DOHH2 (cell line): ENCODE data around the gene UBE2I.

ENCODE experiments used
- H3F3A ChIP-seq: fragments of 200-600 bp; sonication (generic), shearing (Covaris generic); 2 replicates; pipeline ENCODE4 v1.6.0; 2016; ENCODE audit warnings: antibody characterized with exemption, mild to moderate bottlenecking; ENCODE audit not compliant: control insufficient read depth, insufficient read depth
- H3K27ac ChIP-seq: fragments of 200-600 bp; sonication (generic); 2 replicates; pipeline ENCODE4 v1.5.1; 2014; ENCODE audit warnings: low read depth, mild to moderate bottlenecking, low read length, moderate library complexity
- H3K27me3 ChIP-seq: fragments of 200-600 bp; sonication (generic); 2 replicates; pipeline ENCODE4 v1.6.1; 2014; ENCODE audit warnings: mild to moderate bottlenecking, low read length, mixed read lengths; ENCODE audit not compliant: control insufficient read depth
- H3K36me3 ChIP-seq: fragments of 200-600 bp; sonication (generic); 2 replicates; pipeline ENCODE4 v1.6.1; 2014; ENCODE audit warnings: mild to moderate bottlenecking, low read length, moderate library complexity, mixed read lengths; ENCODE audit not compliant: control insufficient read depth
- H3K4me1 ChIP-seq: fragments of 200-600 bp; sonication (generic); 2 replicates; pipeline ENCODE4 v1.6.1; 2014; ENCODE audit warnings: mild to moderate bottlenecking, low read length, mixed read lengths; ENCODE audit not compliant: control insufficient read depth
- H3K4me2 ChIP-seq: fragments of 200-600 bp; sonication (generic); 2 replicates; pipeline ENCODE4 v1.6.0; 2014; ENCODE audit warnings: mild to moderate bottlenecking, low read length, moderate library complexity
- H3K4me3 ChIP-seq: fragments of 200-600 bp; sonication (generic); 2 replicates; pipeline ENCODE4 v1.5.1; 2014; ENCODE audit warnings: mild to moderate bottlenecking, low read length, mixed read lengths
- H3K79me2 ChIP-seq: fragments of 200-600 bp; sonication (generic); 2 replicates; pipeline ENCODE4 v1.6.1; 2014; ENCODE audit warnings: mild to moderate bottlenecking, low read length, mixed read lengths; ENCODE audit not compliant: control insufficient read depth
- H3K9me2 ChIP-seq: fragments of 200-600 bp; sonication (generic); replicated peaks from 2 replicates; pipeline ENCODE4 v1.6.1; 2014; ENCODE audit warnings: mild to moderate bottlenecking, low read length, mixed read lengths; ENCODE audit not compliant: control insufficient read depth
- H3K9me3 ChIP-seq: fragments of 200-600 bp; sonication (generic); 2 replicates; pipeline ENCODE4 v1.6.1; 2014; ENCODE audit warnings: antibody characterized with exemption, low read length, mixed read lengths; ENCODE audit not compliant: control insufficient read depth, insufficient read depth
- H4K20me1 ChIP-seq: fragments of 200-600 bp; sonication (generic); 2 replicates; pipeline ENCODE4 v1.6.0; 2014; ENCODE audit warnings: low read depth, mild to moderate bottlenecking, antibody characterized with exemption, low read length, moderate library complexity; ENCODE audit not compliant: control insufficient read depth, insufficient read depth
- CTCF ChIP-seq: fragments of 200-600 bp; sonication (generic); IDR thresholded peaks from one replicate; pipeline ENCODE4 v1.5.1; 2014; ENCODE audit warnings: antibody characterized with exemption, mild to moderate bottlenecking, low read depth, low read length; ENCODE audit not compliant: poor library complexity, severe bottlenecking
- EZH2phosphoT487 ChIP-seq: fragments of 200-600 bp; sonication (generic); IDR thresholded peaks from 2 replicates; pipeline ENCODE4 v1.6.1; 2017; ENCODE audit warnings: borderline replicate concordance, mild to moderate bottlenecking, antibody characterized with exemption, low read length, moderate library complexity, mixed read lengths

UBE2I gene

GRCh38 chr16:1275791-1276579 is 33.5 kb upstream of the UBE2I start:
- no peak overlapping the region for H3K4me3 ChIP-seq
- H3K4me1 ChIP-seq = peaks cover 21% of the 10 kb centered on the region
- peaks cover 6% of the 10 kb centered on the region; the same call in 1 of the 2 replicates for H4K20me1 ChIP-seq
- no peaks in the 10 kb centered on the region for H3K36me3 ChIP-seq
- no peaks in the 10 kb centered on the region for H3K9me3 ChIP-seq
- no peaks in the 10 kb centered on the region for H3K9me2 ChIP-seq
- peaks cover 9% of the 10 kb centered on the region; the same call in 1 of the 2 replicates for H3K27me3 ChIP-seq
- no peak for TF ChIP-seq EZH2phosphoT487
- no peaks in the 10 kb centered on the region for H3K79me2 ChIP-seq
- no peak overlapping the region for H3K27ac ChIP-seq
- H3F3A ChIP-seq = no peaks in the 10 kb centered on the region
- no peak overlapping the region for H3K4me2 ChIP-seq

- Histone ChIP-seq H3K79me2 (no peaks in the 10 kb centered on the region), H3K36me3 (no peaks in the 10 kb centered on the region), H3K9me2 (no peaks in the 10 kb centered on the region), H3K27me3 (peaks cover 9% of the 10 kb centered on the region; the same call in 1 of the 2 replicates), H3K4me1 (peaks cover 15% of the 10 kb centered on the region), H4K20me1 (peaks cover under 1% of the 10 kb centered on the region; the same call in 1 of the 2 replicates), H3K9me3 (no peaks in the 10 kb centered on the region), H3K27ac (no peak overlapping the region), H3K4me2 (no peak overlapping the region), H3K4me3 (no peak overlapping the region), H3F3A (no peaks in the 10 kb centered on the region)
- TF ChIP-seq EZH2phosphoT487 (no peak), CTCF (no peak)
Observed at GRCh38 chr16:1276580-1276878, 32.9 kb upstream of the UBE2I start.

GRCh38 chr16:1277151-1277598 is 32.3 kb upstream of the UBE2I start:
- H3K9me3 ChIP-seq = no peaks in the 10 kb centered on the region
- no peaks in the 10 kb centered on the region for H3K36me3 ChIP-seq
- no peaks in the 10 kb centered on the region for H3K79me2 ChIP-seq
- no peak overlapping the region for H3K4me2 ChIP-seq
- TF ChIP-seq CTCF = no peak
- TF ChIP-seq EZH2phosphoT487 = no peak
- H3K4me3 ChIP-seq = no peak overlapping the region
- H4K20me1 ChIP-seq = no peaks in the 10 kb centered on the region
- H3K27ac ChIP-seq = no peak overlapping the region
- peaks cover 9% of the 10 kb centered on the region for H3K4me1 ChIP-seq
- peaks cover 9% of the 10 kb centered on the region; the same call in 1 of the 2 replicates for H3K27me3 ChIP-seq
- H3K9me2 ChIP-seq = no peaks in the 10 kb centered on the region
- H3F3A ChIP-seq = no peaks in the 10 kb centered on the region

GRCh38 chr16:1277617-1278282 is 31.7 kb upstream of the UBE2I start:
- Histone ChIP-seq H3K4me3 (no peak overlapping the region), H3K9me2 (no peaks in the 10 kb centered on the region), H3K4me1 (peaks cover 6% of the 10 kb centered on the region), H3F3A (no peaks in the 10 kb centered on the region), H3K36me3 (no peaks in the 10 kb centered on the region), H3K27me3 (peaks cover 9% of the 10 kb centered on the region; the same call in 1 of the 2 replicates), H4K20me1 (no peaks in the 10 kb centered on the region), H3K4me2 (no peak overlapping the region), H3K79me2 (no peaks in the 10 kb centered on the region), H3K27ac (no peak overlapping the region), H3K9me3 (no peaks in the 10 kb centered on the region)
- TF ChIP-seq CTCF = no peak
- TF ChIP-seq EZH2phosphoT487 = no peak
